H1 (cell line): Measurements from ENCODE around the gene KLF13. TPM values are rescaled to one million over a fixed set of nuclear protein-coding genes. Genes with fewer than 3 reads are reported as not detected.

Experiments used
- CTCF ChIA-PET: fragments of 300-600 bp; sonication (Branson Sonifier 250); formaldehyde crosslinking; loops from one replicate; lab custom pipeline; 2021; ENCODE audit not compliant: partially characterized antibody; lab: Charles Lee
- POLR2A ChIA-PET: fragments of 300-600 bp; sonication (Branson Sonifier 250); formaldehyde crosslinking; loops from one replicate; lab custom pipeline; 2021; ENCODE audit warnings: inconsistent platforms; ENCODE audit not compliant: partially characterized antibody; lab: Charles Lee
- DNase-seq, 2 experiments: peaks; one replicate each; pipeline versions ENCODE4 v3.0.0 to v3.0.0-alpha.2; 2010 to 2022; ENCODE audit warnings: low spot score in 2 of 2, low read depth in 1 of 2, mixed read lengths in 1 of 2
- FAIRE-seq: peaks from 2 replicates; lab custom pipeline; 2011; peaks lifted over from hg19 to GRCh38; lab: Jason Lieb, UNC
- H2AFZ ChIP-seq: 2 replicates; pipeline ENCODE4 v1.8.1; 2012; ENCODE audit warnings: low read length, inconsistent platforms
- H2AK5ac ChIP-seq: 2 replicates; pipeline ENCODE4 v1.6.1; 2013; ENCODE audit warnings: low read depth, low read length
- H2BK120ac ChIP-seq: replicated peaks from 2 replicates; pipeline ENCODE3; 2013; ENCODE audit warnings: low read depth, low read length, inconsistent platforms
- H2BK12ac ChIP-seq: 2 replicates; pipeline ENCODE4 v1.6.1; 2013; ENCODE audit warnings: low read depth, low read length
- H2BK15ac ChIP-seq: 2 replicates; pipeline ENCODE4 v1.6.1; 2013; ENCODE audit warnings: low read length
- H2BK20ac ChIP-seq: 2 replicates; pipeline ENCODE4 v1.6.1; 2013; ENCODE audit warnings: low read length
- H2BK5ac ChIP-seq: 2 replicates; pipeline ENCODE4 v1.6.1; 2013; ENCODE audit warnings: low read depth, low read length
- H3K14ac ChIP-seq: 2 replicates; pipeline ENCODE4 v1.6.1; 2013; ENCODE audit warnings: inconsistent platforms; ENCODE audit not compliant: insufficient read length
- H3K18ac ChIP-seq: 2 replicates; pipeline ENCODE4 v1.6.1; 2013; ENCODE audit warnings: low read length; ENCODE audit errors: extremely low read depth
- H3K23ac ChIP-seq: 2 replicates; pipeline ENCODE4 v1.6.1; 2013; ENCODE audit warnings: inconsistent platforms; ENCODE audit not compliant: insufficient read length
- H3K23me2 ChIP-seq: 2 replicates; pipeline ENCODE4 v1.6.1; 2013; ENCODE audit warnings: low read depth, low read length
- H3K27ac ChIP-seq: 2 replicates; pipeline ENCODE4 v1.6.1; 2011; ENCODE audit warnings: low read depth, low read length, inconsistent platforms
- H3K27me3 ChIP-seq, 4 experiments: replicated peaks in 1 of 4; 1 replicate in 1 of 4; 2 replicates in 3 of 4; pipeline versions ENCODE4 v1.6.1 to v1.8.1; 2011 to 2013; ENCODE audit warnings: low read length in 3 of 4, mild to moderate bottlenecking in 3 of 4, inconsistent platforms in 2 of 4, mixed read lengths in 2 of 4, moderate library complexity in 1 of 4; ENCODE audit not compliant: control insufficient read depth in 3 of 4, insufficient read depth in 3 of 4; ENCODE audit errors: extremely low read depth in 1 of 4
- H3K36me3 ChIP-seq, 4 experiments: 2 replicates each; pipeline versions ENCODE4 v1.6.1 to v1.8.1; 2011 to 2013; ENCODE audit warnings: mild to moderate bottlenecking in 4 of 4, low read length in 3 of 4, moderate library complexity in 2 of 4, control low read depth in 1 of 4, inconsistent platforms in 1 of 4; ENCODE audit not compliant: insufficient read depth in 4 of 4, control insufficient read depth in 2 of 4
- H3K4ac ChIP-seq: replicated peaks from 2 replicates; pipeline ENCODE3; 2013; ENCODE audit warnings: low read length, low read depth, mixed read lengths, inconsistent platforms; ENCODE audit not compliant: insufficient read length
- H3K4me1 ChIP-seq, 4 experiments: replicated peaks in 1 of 4; 1 replicate in 1 of 4; 2 replicates in 3 of 4; pipeline versions ENCODE4 v1.6.1 to v1.8.1; 2011 to 2013; ENCODE audit warnings: low read length in 3 of 4, inconsistent platforms in 2 of 4, mixed read lengths in 1 of 4; ENCODE audit not compliant: insufficient read depth in 4 of 4, control insufficient read depth in 3 of 4
- H3K4me2 ChIP-seq, 2 experiments: 2 replicates each; pipeline versions ENCODE4 v1.6.1 to v1.8.1; 2011 to 2013; ENCODE audit warnings: low read depth in 2 of 2, low read length in 2 of 2, control low read depth in 1 of 2, inconsistent platforms in 1 of 2, mild to moderate bottlenecking in 1 of 2; ENCODE audit not compliant: insufficient read depth in 1 of 2
- H3K4me3 ChIP-seq, 4 experiments: fragments of 200-600, 300-600 bp in 1 of 4; sonication (generic), shearing (Covaris generic), sonication (Bioruptor Twin) in 1 of 4; 2 replicates each; pipeline versions ENCODE4 v1.5.1 to v1.8.1; 2011 to 2016; ENCODE audit warnings: low read length in 4 of 4, low read depth in 3 of 4, control low read depth in 2 of 4, inconsistent platforms in 2 of 4, mild to moderate bottlenecking in 2 of 4, mixed read lengths in 1 of 4, moderate library complexity in 1 of 4; ENCODE audit not compliant: insufficient read depth in 2 of 4; ENCODE audit errors: extremely low read depth in 1 of 4
- H3K56ac ChIP-seq: replicated peaks from 2 replicates; pipeline ENCODE3; 2013; ENCODE audit warnings: low read depth, mild to moderate bottlenecking, mixed read lengths, low read length, inconsistent platforms; ENCODE audit not compliant: insufficient read length
- H3K79me1 ChIP-seq: 2 replicates; pipeline ENCODE4 v1.6.1; 2013; ENCODE audit warnings: low read depth, low read length, control low read depth
- H3K79me2 ChIP-seq, 2 experiments: 2 replicates each; pipeline versions ENCODE4 v1.6.1 to v1.8.1; 2012 to 2013; ENCODE audit warnings: low read length in 2 of 2, mild to moderate bottlenecking in 2 of 2, inconsistent platforms in 1 of 2; ENCODE audit not compliant: insufficient read depth in 2 of 2, control insufficient read depth in 1 of 2
- H3K9ac ChIP-seq, 4 experiments: replicated peaks in 1 of 4; 1 replicate in 1 of 4; 2 replicates in 3 of 4; pipeline versions ENCODE4 v1.6.1 to v1.8.1; 2011 to 2013; ENCODE audit warnings: low read depth in 3 of 4, low read length in 3 of 4, control low read depth in 2 of 4, mild to moderate bottlenecking in 2 of 4, moderate library complexity in 2 of 4, inconsistent platforms in 1 of 4; ENCODE audit errors: extremely low read depth in 1 of 4
- H3K9me3 ChIP-seq, 2 experiments: 2 replicates each; pipeline versions ENCODE4 v1.6.1 to v1.8.1; 2012 to 2013; ENCODE audit warnings: mild to moderate bottlenecking in 2 of 2, moderate library complexity in 2 of 2, control low read depth in 1 of 2, inconsistent platforms in 1 of 2, low read depth in 1 of 2, low read length in 1 of 2, mixed read lengths in 1 of 2; ENCODE audit not compliant: insufficient read depth in 2 of 2
- H4K20me1 ChIP-seq, 2 experiments: replicated peaks in 1 of 2; 2 replicates each; pipeline versions ENCODE3 to v1.8.1; 2011 to 2013; ENCODE audit warnings: inconsistent platforms in 2 of 2, low read length in 2 of 2, mild to moderate bottlenecking in 1 of 2; ENCODE audit not compliant: insufficient read depth in 2 of 2, control insufficient read depth in 1 of 2
- H4K5ac ChIP-seq: 2 replicates; pipeline ENCODE4 v1.6.1; 2013; ENCODE audit warnings: low read length, low read depth, mixed read lengths, inconsistent platforms; ENCODE audit not compliant: insufficient read length
- H4K8ac ChIP-seq: 2 replicates; pipeline ENCODE4 v1.8.0; 2013; ENCODE audit warnings: mild to moderate bottlenecking, moderate library complexity, low read length, inconsistent platforms; ENCODE audit not compliant: insufficient read depth; ENCODE audit errors: extremely low read depth
- H4K91ac ChIP-seq: replicated peaks from 2 replicates; pipeline ENCODE3; 2013; ENCODE audit warnings: low read length, mixed read lengths, inconsistent platforms; ENCODE audit not compliant: insufficient read length
- ASH2L ChIP-seq: fragments of 200-600, 300-600 bp; sonication (generic); IDR thresholded peaks from one replicate; pipeline ENCODE4 v1.7.1; 2017; ENCODE audit warnings: low read length
- BRCA1 ChIP-seq: IDR thresholded peaks from 2 replicates; pipeline ENCODE4 v1.6.1; 2012; ENCODE audit warnings: low read depth, low read length, improper control_type of control experiment
- GABPA ChIP-seq: IDR thresholded peaks from 2 replicates; pipeline ENCODE4 v1.6.1; 2011; ENCODE audit warnings: mild to moderate bottlenecking, low read length, moderate library complexity, borderline replicate concordance; ENCODE audit not compliant: insufficient read depth
- JUN ChIP-seq: IDR thresholded peaks from 2 replicates; pipeline ENCODE4 v1.6.1; 2011; ENCODE audit warnings: low read depth, mild to moderate bottlenecking, improper control_type of control experiment, low read length
- KDM1A ChIP-seq: fragments of 200-600, 300-600 bp; sonication (generic); IDR thresholded peaks from 2 replicates; pipeline ENCODE4 v1.7.1; 2016; ENCODE audit warnings: mild to moderate bottlenecking, low read length, borderline replicate concordance
- MAFK ChIP-seq: IDR thresholded peaks from 2 replicates; pipeline ENCODE4 v1.6.1; 2012; ENCODE audit warnings: low read depth, mild to moderate bottlenecking, improper control_type of control experiment, low read length
- RAD21 ChIP-seq, 2 experiments: IDR thresholded peaks in 1 of 2; conservative IDR thresholded peaks in 1 of 2; 2 replicates each; pipeline ENCODE4 v1.6.1; 2011; ENCODE audit warnings: low read depth in 2 of 2, low read length in 2 of 2, improper control_type of control experiment in 1 of 2, inconsistent platforms in 1 of 2, mild to moderate bottlenecking in 1 of 2, moderate library complexity in 1 of 2
- RFX5 ChIP-seq: IDR thresholded peaks from 2 replicates; pipeline ENCODE4 v1.6.1; 2011; ENCODE audit warnings: low read depth, low read length, improper control_type of control experiment, borderline replicate concordance
- SRF ChIP-seq: IDR thresholded peaks from 2 replicates; pipeline ENCODE4 v1.6.1; 2011; ENCODE audit warnings: mild to moderate bottlenecking, low read depth, low read length, moderate library complexity
- TAF1 ChIP-seq: IDR thresholded peaks from 2 replicates; pipeline ENCODE4 v1.6.1; 2011; ENCODE audit warnings: mild to moderate bottlenecking, low read depth, low read length
- YY1 ChIP-seq: IDR thresholded peaks from 2 replicates; pipeline ENCODE4 v1.6.1; 2011; ENCODE audit warnings: low read depth, mild to moderate bottlenecking, low read length
- WGBS, 2 experiments: shearing (Covaris generic) in 1 of 2; methylation state at CpG; one replicate each; pipeline versions ENCODE4 v1.1.6 to v1.1.7; 2013 to 2015; ENCODE audit warnings: low lambda C conversion rate in 2 of 2, mixed read lengths in 2 of 2, inconsistent platforms in 1 of 2, low coverage in 1 of 2, missing lambda C conversion rate in 1 of 2; ENCODE audit not compliant: insufficient replicate concordance in 2 of 2, insufficient coverage in 1 of 2, insufficient read length in 1 of 2; ENCODE audit errors: extremely low coverage in 1 of 2, missing lambda C conversion rate in 1 of 2; 5-methylcytosine and 5-hydroxymethylcytosine counted together
- polyA plus RNA-seq, 7 experiments: library from polyadenylated mRNA; depleted of rRNA in 3 of 7; stranded (reverse) in 5 of 7; unstranded in 2 of 7; fragments of >200 nt in 5 of 7; fragments of 200-250 nt in 2 of 7; gene quantifications; 1 replicate in 5 of 7; 2 replicates in 1 of 7; 4 replicates in 1 of 7; pipeline versions ENCODE4 v1.2.1 to v1.2.3, GENCODE V29; 2011 to 2013; ENCODE audit warnings: missing spikeins in 2 of 7, mixed read lengths in 2 of 7
- total RNA-seq: library from RNA; stranded (reverse); fragmentation: NEBNext Ultra II Directional; extraction: Animal tissue kit (Norgen Biotek cat#: 25700); gene quantifications from 2 replicates; pipeline ENCODE4 v1.2.1, GENCODE V29; 2021
- TF ChIP-seq, protein P1 (sequence below): IDR thresholded peaks from 2 replicates; pipeline ENCODE4 v1.6.1; 2012; ENCODE audit warnings: inconsistent platforms

KLF13 gene
- total and polyA plus RNA-seq, 2 of the 8 experiments (the other 6 are each of a cell fraction or from before 2014, with no cell fraction given) = 18.3 to 33.4 TPM

DNA sequence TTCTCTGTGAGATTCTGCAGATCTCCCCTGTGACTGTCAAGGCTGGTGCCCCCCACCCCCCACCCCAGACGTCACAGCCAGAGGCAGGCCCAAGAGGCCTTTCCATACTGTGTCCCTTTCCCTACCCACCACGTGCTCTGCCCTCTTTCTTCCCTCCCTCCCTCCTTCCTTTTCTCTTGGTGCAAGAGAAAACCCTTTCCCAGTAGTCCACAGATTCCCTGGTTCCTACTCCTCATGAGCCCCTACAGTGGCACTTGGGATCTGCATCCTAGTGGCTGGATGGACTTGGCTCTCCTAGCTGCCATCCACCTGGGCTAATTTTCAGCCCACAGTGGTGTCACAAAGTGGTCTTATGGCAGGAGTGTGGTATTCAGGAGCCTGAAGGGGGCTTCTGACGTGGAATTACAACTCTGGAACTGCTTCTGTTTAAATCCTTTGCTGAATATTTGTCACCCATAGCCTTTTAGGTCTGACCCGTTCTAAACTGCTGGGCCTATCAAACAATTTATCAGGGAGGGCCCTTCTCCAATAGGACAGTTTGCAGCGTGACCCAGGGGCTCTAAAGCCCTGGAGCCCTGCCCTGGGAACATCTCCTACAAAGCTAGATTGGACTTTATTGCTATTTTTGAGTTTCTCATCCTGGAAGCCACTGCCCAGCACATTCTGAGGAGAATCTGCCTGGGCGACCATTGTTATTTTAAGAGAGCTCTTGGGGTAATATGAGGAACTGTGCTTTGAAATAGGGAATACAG is 35.3 kb downstream of the KLF13 start:
- 47% methylated on average over 5 of the region's 6 CpGs; no CpG with 5 or more reads in 1 of the 2 experiments for WGBS, 2 experiments
- H2BK15ac ChIP-seq = no peak overlapping the region; the same call in 1 of the 2 replicates
- CTCF ChIA-PET = interaction anchor here (1.0 to 1.9 kb wide), 11 partner anchors 10 to 114 kb away, joined by 3 to 5 read pairs (median 3); no protein-coding TSS in a partner anchor
- TF ChIP-seq YY1 = no peak
- TF ChIP-seq, protein P1, sequence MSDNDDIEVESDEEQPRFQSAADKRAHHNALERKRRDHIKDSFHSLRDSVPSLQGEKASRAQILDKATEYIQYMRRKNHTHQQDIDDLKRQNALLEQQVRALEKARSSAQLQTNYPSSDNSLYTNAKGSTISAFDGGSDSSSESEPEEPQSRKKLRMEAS = peak; percentile 61
- no peak for TF ChIP-seq ASH2L
- TF ChIP-seq SRF = no peak
- peak; percentile 83 for TF ChIP-seq GABPA
- no peak for TF ChIP-seq JUN
- peak in 1 of 2 experiments; percentile 14; a peak in 1 of 4 replicates for TF ChIP-seq RAD21 (IDR thresholded peaks at IDR 0.05 in 1 of 2, conservative IDR thresholded peaks at IDR 0.05 in 1 of 2; ENCODE audit: low read depth in 2 of 2, low read length in 2 of 2)
- TF ChIP-seq TAF1 = no peak
- TF ChIP-seq KDM1A = no peak
- no peak for TF ChIP-seq RFX5
- TF ChIP-seq MAFK = no peak
- TF ChIP-seq BRCA1 = no peak

More for the DNA sequence above, 35.3 kb downstream of the KLF13 start:
- peak; percentile 36 for FAIRE-seq
- Histone ChIP-seq H2BK12ac (peak overlapping the region; percentile 60; the same call in 1 of the 2 replicates), H2BK20ac (no peak overlapping the region), H3K27ac (no peak overlapping the region), H4K5ac (no peak overlapping the region), H3K14ac (no peak overlapping the region), H2AK5ac (0 out of 2 replicates have a peak overlapping the region, but pooled peaks have one; percentile 14), H3K36me3 (no peaks in the 10 kb centered on the region), H2AFZ (no peak overlapping the region), H3K4me2 (peak overlapping the region; percentile 17 to 18; a peak in 2 of 4 replicates), H3K79me2 (peaks cover 0 to 66% of the 10 kb centered on the region in 2 experiments; a peak in 2 of 4 replicates), H3K4me1 (peaks cover 11 to 55% (median 45%) of the 10 kb centered on the region in 4 experiments), H3K4ac (no peak overlapping the region), H4K20me1 (peaks cover 17 to 30% of the 10 kb centered on the region in 2 experiments), H3K27me3 (no peaks in the 10 kb centered on the region), H2BK5ac (no peak overlapping the region; the same call in 1 of the 2 replicates), H3K23ac (no peak overlapping the region), H3K9me3 (no peaks in the 10 kb centered on the region), H3K56ac (no peak overlapping the region), H2BK120ac (no peak overlapping the region), H4K8ac (no peak overlapping the region; the same call in 1 of the 2 replicates), H3K4me3 (no peak overlapping the region), H3K18ac (peak overlapping the region; percentile 60), H4K91ac (no peak overlapping the region), H3K9ac (no peak overlapping the region), H3K23me2 (no peaks in the 10 kb centered on the region), H3K79me1 (peaks cover 13% of the 10 kb centered on the region)
- POLR2A ChIA-PET = interaction anchor here (1.0 kb wide), 1 partner anchor 27 kb away, joined by 3 read pairs; no protein-coding TSS in a partner anchor
- DNase-seq = no peak
